IMR-90 (cell line): ENCODE measurements around the gene NEIL3. TPM values are rescaled to one million over a fixed set of nuclear protein-coding genes. Genes with fewer than 3 reads are reported as not detected.

Source experiments
- ATAC-seq: fragments of 200-7000 bp; cut with Tn5 transposase; 2 replicates; pipeline ENCODE4 v1.9.1; 2020; ENCODE audit warnings: low read depth, mild to moderate bottlenecking, moderate library complexity
- BruUV-seq: library from RNA; stranded (reverse); fragments of 400-500 nt; replicated peaks from 2 replicates; lab custom pipeline; 2021; lab: Mats Ljungman, UMichigan
- CTCF ChIA-PET: fragments of 300-600 bp; formaldehyde crosslinking; extraction: SDS; loops from one replicate; lab custom pipeline; 2021; ENCODE audit warnings: antibody characterized with exemption; lab: Yijun Ruan, JAX
- POLR2A ChIA-PET: fragments of 300-600 bp; sonication (Branson Sonifier 250); formaldehyde crosslinking; loops from one replicate; lab custom pipeline; 2022; ENCODE audit warnings: antibody characterized with exemption; ENCODE audit not compliant: unreplicated experiment; lab: Charles Lee
- DNase-seq: peaks from one replicate; pipeline ENCODE4 v3.0.0; 2013
- H2AFZ ChIP-seq: replicated peaks from 2 replicates; pipeline ENCODE3; 2013; ENCODE audit warnings: low read length, mild to moderate bottlenecking; ENCODE audit not compliant: poor library complexity
- H2AK5ac ChIP-seq: 2 replicates; pipeline ENCODE4 v1.6.1; 2013; ENCODE audit warnings: low read depth, low read length, inconsistent platforms
- H2AK9ac ChIP-seq: replicated peaks from 2 replicates; pipeline ENCODE3; 2013; ENCODE audit warnings: mild to moderate bottlenecking, low read depth, low read length, moderate library complexity; ENCODE audit not compliant: poor library complexity
- H2BK120ac ChIP-seq: 2 replicates; pipeline ENCODE4 v1.6.1; 2013; ENCODE audit warnings: low read depth, low read length, inconsistent platforms
- H2BK15ac ChIP-seq: 3 replicates; pipeline ENCODE4 v1.6.1; 2013; ENCODE audit warnings: low read depth, low read length, inconsistent platforms
- H2BK20ac ChIP-seq: 2 replicates; pipeline ENCODE4 v1.6.1; 2013; ENCODE audit warnings: low read depth, mild to moderate bottlenecking, inconsistent platforms, low read length, moderate library complexity
- H2BK5ac ChIP-seq: 2 replicates; pipeline ENCODE4 v1.6.1; 2013; ENCODE audit warnings: mild to moderate bottlenecking, low read depth, low read length, inconsistent platforms; ENCODE audit not compliant: poor library complexity, severe bottlenecking
- H3K14ac ChIP-seq: replicated peaks from 2 replicates; pipeline ENCODE4 v1.6.1; 2013; ENCODE audit warnings: low read depth, low read length, inconsistent platforms
- H3K18ac ChIP-seq: 2 replicates; pipeline ENCODE4 v1.6.1; 2013; ENCODE audit warnings: low read depth, low read length, control low read depth
- H3K23ac ChIP-seq: 2 replicates; pipeline ENCODE4 v1.6.1; 2013; ENCODE audit warnings: low read depth, low read length, inconsistent platforms
- H3K27ac ChIP-seq: 2 replicates; pipeline ENCODE4 v1.5.1; 2013; ENCODE audit warnings: mild to moderate bottlenecking, control low read depth, low read length; ENCODE audit not compliant: insufficient read depth
- H3K27me3 ChIP-seq: 2 replicates; pipeline ENCODE4 v1.6.1; 2013; ENCODE audit warnings: low read length; ENCODE audit not compliant: control insufficient read depth, insufficient read depth
- H3K36me3 ChIP-seq: 2 replicates; pipeline ENCODE4 v1.6.1; 2013; ENCODE audit warnings: low read length, mixed read lengths; ENCODE audit not compliant: control insufficient read depth, insufficient read depth
- H3K4ac ChIP-seq: 2 replicates; pipeline ENCODE4 v1.6.1; 2013; ENCODE audit warnings: low read depth, low read length, inconsistent platforms
- H3K4me1 ChIP-seq: 2 replicates; pipeline ENCODE4 v1.6.1; 2013; ENCODE audit warnings: low read length, mixed read lengths; ENCODE audit not compliant: control insufficient read depth, insufficient read depth
- H3K4me2 ChIP-seq: 2 replicates; pipeline ENCODE4 v1.6.1; 2013; ENCODE audit warnings: low read depth, mild to moderate bottlenecking, control low read depth, low read length, moderate library complexity
- H3K4me3 ChIP-seq: 2 replicates; pipeline ENCODE4 v1.5.1; 2013; ENCODE audit warnings: low read depth, mild to moderate bottlenecking, control low read depth, low read length, moderate library complexity; ENCODE audit not compliant: insufficient read depth
- H3K56ac ChIP-seq: 2 replicates; pipeline ENCODE4 v1.6.1; 2013; ENCODE audit warnings: low read length, inconsistent platforms; ENCODE audit not compliant: insufficient read depth; ENCODE audit errors: extremely low read depth
- H3K79me1 ChIP-seq, 2 experiments: 2 replicates each; pipeline ENCODE4 v1.6.1; 2013; ENCODE audit warnings: low read length in 2 of 2, inconsistent platforms in 1 of 2, low read depth in 1 of 2
- H3K9ac ChIP-seq: 2 replicates; pipeline ENCODE4 v1.6.1; 2013; ENCODE audit warnings: low read depth, low read length, control low read depth
- H3K9me1 ChIP-seq: 2 replicates; pipeline ENCODE4 v1.6.1; 2013; ENCODE audit warnings: low read length, inconsistent platforms; ENCODE audit not compliant: insufficient read depth
- H3K9me3 ChIP-seq: 2 replicates; pipeline ENCODE4 v1.6.1; 2013; ENCODE audit warnings: low read length; ENCODE audit not compliant: control insufficient read depth, insufficient read depth
- H4K20me1 ChIP-seq: 2 replicates; pipeline ENCODE4 v1.6.1; 2013; ENCODE audit warnings: low read length, inconsistent platforms; ENCODE audit not compliant: insufficient read depth
- H4K5ac ChIP-seq: 2 replicates; pipeline ENCODE4 v1.6.1; 2013; ENCODE audit warnings: mild to moderate bottlenecking, low read depth, low read length, control low read depth
- H4K8ac ChIP-seq, 2 experiments: 2 replicates each; pipeline ENCODE4 v1.6.1; 2013; ENCODE audit warnings: low read depth in 2 of 2, low read length in 2 of 2, control low read depth in 1 of 2, inconsistent platforms in 1 of 2
- H4K91ac ChIP-seq: 2 replicates; pipeline ENCODE4 v1.6.1; 2013; ENCODE audit warnings: low read depth, low read length, inconsistent platforms; ENCODE audit not compliant: insufficient read depth
- BHLHE40 ChIP-seq: fragments of 150-350 bp; IDR thresholded peaks from 2 replicates; pipeline ENCODE4 v1.6.1; 2016; ENCODE audit warnings: mild to moderate bottlenecking, low read depth, low read length
- CEBPB ChIP-seq: IDR thresholded peaks from 2 replicates; pipeline ENCODE4 v1.6.1; 2012; ENCODE audit warnings: low read depth, low read length, improper control_type of control experiment
- CHD1 ChIP-seq: IDR thresholded peaks from 2 replicates; pipeline ENCODE4 v1.6.1; 2012; ENCODE audit warnings: low read depth, low read length, improper control_type of control experiment
- FOS ChIP-seq: fragments of 150-350 bp; IDR thresholded peaks from 2 replicates; pipeline ENCODE4 v1.6.1; 2016; ENCODE audit warnings: low read depth, low read length
- MAFK ChIP-seq: IDR thresholded peaks from 2 replicates; pipeline ENCODE4 v1.6.1; 2012; ENCODE audit warnings: low read depth, low read length, improper control_type of control experiment
- MAZ ChIP-seq: IDR thresholded peaks from 2 replicates; pipeline ENCODE4 v1.6.1; 2012; ENCODE audit warnings: low read depth, mild to moderate bottlenecking, low read length, improper control_type of control experiment, moderate library complexity, borderline replicate concordance
- MXI1 ChIP-seq: IDR thresholded peaks from 2 replicates; pipeline ENCODE4 v1.6.1; 2012; ENCODE audit warnings: low read depth, mild to moderate bottlenecking, low read length, moderate library complexity, borderline replicate concordance
- NFE2L2 ChIP-seq: fragments of 150-350 bp; IDR thresholded peaks from 2 replicates; pipeline ENCODE4 v1.6.1; 2016; ENCODE audit warnings: low read depth, mild to moderate bottlenecking, low read length
- RAD21 ChIP-seq: IDR thresholded peaks from 2 replicates; pipeline ENCODE4 v1.6.1; 2012; ENCODE audit warnings: low read length, improper control_type of control experiment
- RCOR1 ChIP-seq: IDR thresholded peaks from 2 replicates; pipeline ENCODE4 v1.6.1; 2012; ENCODE audit warnings: mild to moderate bottlenecking, low read length, improper control_type of control experiment; ENCODE audit not compliant: insufficient replicate concordance
- RFX5 ChIP-seq: IDR thresholded peaks from 2 replicates; pipeline ENCODE4 v1.8.0; 2012; ENCODE audit warnings: low read depth, mild to moderate bottlenecking, low read length, moderate library complexity
- WGBS, 2 experiments: methylation state at CpG; one replicate each; pipeline versions ENCODE4 v1.1.5 to v1.1.7; 2013; ENCODE audit warnings: missing lambda C conversion rate in 2 of 2; ENCODE audit not compliant: insufficient read length in 1 of 2; ENCODE audit errors: extremely low coverage in 2 of 2; 5-methylcytosine and 5-hydroxymethylcytosine counted together
- dilution Hi-C: fragments of 300-500 bp; cut with HindIII; formaldehyde crosslinking; loops from one replicate; pipeline ENCODE4 v1.14.3; 2018; ENCODE audit warnings: low sequenced_read_pairs; ENCODE audit not compliant: unreplicated experiment
- in situ Hi-C: fragments of 300-500 bp; cut with MboI; formaldehyde crosslinking; loops from 3 replicates; pipeline ENCODE4 v1.14.3; 2019; ENCODE audit warnings: low sequenced_read_pairs, inconsistent platforms, mixed read lengths
- intact Hi-C: fragments of 100-400 bp; cut with micrococcal nuclease; formaldehyde crosslinking; loops from 2 replicates; pipeline ENCODE4 v1.10.0; 2022
- polyA plus RNA-seq, 3 experiments: library from polyadenylated mRNA; depleted of rRNA; stranded (reverse); fragments of >200 nt; gene quantifications; 2 replicates each; pipeline ENCODE4 v1.2.3, GENCODE V29; 2012; ENCODE audit warnings: low replicate concordance in 1 of 3
- total RNA-seq: library from RNA; depleted of rRNA; stranded (reverse); fragments of >200 nt; gene quantifications from 2 replicates; pipeline ENCODE4 v1.2.3, GENCODE V29; 2012
- TF ChIP-seq, protein P1 (sequence below): fragments of 150-350 bp; IDR thresholded peaks from 2 replicates; pipeline ENCODE4 v1.6.1; 2017; ENCODE audit warnings: mild to moderate bottlenecking, antibody characterized with exemption, low read length, low read depth
- TF ChIP-seq, protein P2 (sequence below): conservative IDR thresholded peaks from 2 replicates; pipeline ENCODE4 v1.5.1; 2012; ENCODE audit warnings: mild to moderate bottlenecking, low read depth, low read length, improper control_type of control experiment

The NEIL3 gene
- total and polyA plus RNA-seq, 2 of the 4 experiments (the other 2 are of a cell fraction) = 4.4 to 7.9 TPM

GRCh38 chr4:177385576-177386277 lies 76.1 kb downstream of the NEIL3 start (continued):
- TF ChIP-seq, protein P1, sequence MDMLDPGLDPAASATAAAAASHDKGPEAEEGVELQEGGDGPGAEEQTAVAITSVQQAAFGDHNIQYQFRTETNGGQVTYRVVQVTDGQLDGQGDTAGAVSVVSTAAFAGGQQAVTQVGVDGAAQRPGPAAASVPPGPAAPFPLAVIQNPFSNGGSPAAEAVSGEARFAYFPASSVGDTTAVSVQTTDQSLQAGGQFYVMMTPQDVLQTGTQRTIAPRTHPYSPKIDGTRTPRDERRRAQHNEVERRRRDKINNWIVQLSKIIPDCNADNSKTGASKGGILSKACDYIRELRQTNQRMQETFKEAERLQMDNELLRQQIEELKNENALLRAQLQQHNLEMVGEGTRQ = no peak

DNA sequence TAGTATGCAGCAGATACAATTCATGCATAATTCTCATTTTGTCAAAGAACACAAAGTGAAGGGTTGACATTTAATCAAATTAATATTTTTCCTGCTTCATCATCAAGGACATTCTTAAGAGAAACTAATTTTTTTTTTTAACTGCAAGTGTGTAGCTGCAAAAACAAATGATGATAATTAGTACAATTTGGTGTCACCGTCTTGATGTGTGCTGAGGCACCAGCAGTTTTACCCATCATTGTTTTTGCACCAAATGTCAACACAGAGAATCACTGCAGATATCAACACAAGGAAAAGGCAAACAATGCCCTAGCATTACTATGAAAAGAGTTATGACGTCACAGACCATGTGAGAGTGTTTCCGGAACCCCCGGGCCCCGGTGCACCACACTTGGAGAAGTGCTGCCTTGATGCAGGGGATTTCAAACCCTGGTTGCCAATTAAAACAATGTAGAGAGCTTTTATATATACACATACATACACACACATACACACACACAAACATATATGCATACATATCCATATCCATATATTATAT lies 76.7 kb downstream of the NEIL3 start:
- dilution Hi-C loops (no loop called here), intact Hi-C loops (no loop called here), in situ Hi-C loops (no loop called here)
- no peak overlapping the region for H2BK120ac ChIP-seq
- no peak overlapping the region for H4K5ac ChIP-seq
- H3K23ac ChIP-seq = no peak overlapping the region
- no peak overlapping the region for H3K4me2 ChIP-seq
- H3K36me3 ChIP-seq = no peaks in the 10 kb centered on the region
- no peak overlapping the region for H2BK20ac ChIP-seq
- no peak overlapping the region for H3K4ac ChIP-seq
- no peaks in the 10 kb centered on the region for H4K20me1 ChIP-seq
- H3K56ac ChIP-seq = no peak overlapping the region
- H2AFZ ChIP-seq = peak overlapping the region; percentile 16
- ChIA-PET CTCF (interaction anchor here (0.9 kb wide), 1 partner anchor 13 kb away, joined by 3 read pairs; no protein-coding TSS in a partner anchor), POLR2A (no interaction called here)
- H3K4me1 ChIP-seq = no peaks in the 10 kb centered on the region
- no peak overlapping the region for H2BK5ac ChIP-seq
- H3K4me3 ChIP-seq = no peak overlapping the region
- H4K8ac ChIP-seq = no peak overlapping the region
- H3K27me3 ChIP-seq = no peaks in the 10 kb centered on the region
- H3K9ac ChIP-seq = no peak overlapping the region
- no peak overlapping the region for H2BK15ac ChIP-seq
- no peaks in the 10 kb centered on the region for H3K9me3 ChIP-seq
- no peak for ATAC-seq
- no peak overlapping the region for H2AK5ac ChIP-seq
- no peak overlapping the region for H3K18ac ChIP-seq
- no peak overlapping the region for H3K14ac ChIP-seq
- no peaks in the 10 kb centered on the region for H3K9me1 ChIP-seq
- no peak for DNase-seq
- H2AK9ac ChIP-seq = no peak overlapping the region
- WGBS, 2 experiments = no CpG with 5 or more reads among the region's 5 CpGs
- no peak overlapping the region for H3K27ac ChIP-seq
- BruUV-seq = no TSS peak
- H4K91ac ChIP-seq = no peak overlapping the region
- H3K79me1 ChIP-seq = no peaks in the 10 kb centered on the region
- TF ChIP-seq CEBPB = no peak
- TF ChIP-seq NFE2L2 = no peak
- no peak for TF ChIP-seq RFX5
- TF ChIP-seq RAD21 = no peak
- TF ChIP-seq, protein P1 = no peak
- no peak for TF ChIP-seq BHLHE40
- TF ChIP-seq MAFK = no peak
- no peak for TF ChIP-seq MAZ
- TF ChIP-seq, protein P2, sequence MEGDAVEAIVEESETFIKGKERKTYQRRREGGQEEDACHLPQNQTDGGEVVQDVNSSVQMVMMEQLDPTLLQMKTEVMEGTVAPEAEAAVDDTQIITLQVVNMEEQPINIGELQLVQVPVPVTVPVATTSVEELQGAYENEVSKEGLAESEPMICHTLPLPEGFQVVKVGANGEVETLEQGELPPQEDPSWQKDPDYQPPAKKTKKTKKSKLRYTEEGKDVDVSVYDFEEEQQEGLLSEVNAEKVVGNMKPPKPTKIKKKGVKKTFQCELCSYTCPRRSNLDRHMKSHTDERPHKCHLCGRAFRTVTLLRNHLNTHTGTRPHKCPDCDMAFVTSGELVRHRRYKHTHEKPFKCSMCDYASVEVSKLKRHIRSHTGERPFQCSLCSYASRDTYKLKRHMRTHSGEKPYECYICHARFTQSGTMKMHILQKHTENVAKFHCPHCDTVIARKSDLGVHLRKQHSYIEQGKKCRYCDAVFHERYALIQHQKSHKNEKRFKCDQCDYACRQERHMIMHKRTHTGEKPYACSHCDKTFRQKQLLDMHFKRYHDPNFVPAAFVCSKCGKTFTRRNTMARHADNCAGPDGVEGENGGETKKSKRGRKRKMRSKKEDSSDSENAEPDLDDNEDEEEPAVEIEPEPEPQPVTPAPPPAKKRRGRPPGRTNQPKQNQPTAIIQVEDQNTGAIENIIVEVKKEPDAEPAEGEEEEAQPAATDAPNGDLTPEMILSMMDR = no peak
- TF ChIP-seq CHD1 = no peak
- TF ChIP-seq FOS = no peak
- no peak for TF ChIP-seq RCOR1
- TF ChIP-seq MXI1 = no peak
